Gastroesophageal sphincter (tissue), 4 donors: Measurements from ENCODE around the gene LAMA5. TPM values are rescaled to one million over a fixed set of nuclear protein-coding genes. Genes with fewer than 3 reads are reported as not detected.
A peak's percentile ranks its signal among the peaks of the same experiment; 100 is the strongest.

Experiments
- ATAC-seq: fragments of 150-250 bp; one replicate; pipeline ENCODE4 v1.9.1; 2016; ENCODE audit warnings: mild to moderate bottlenecking, moderate library complexity
- H3K27ac ChIP-seq, 4 donors: fragments of 200-600 bp; sonication (generic) in 3 of 4; 1 replicate in 3 of 4; 2 replicates in 1 of 4; pipeline ENCODE4 v1.5.1; 2016 to 2019
- H3K27me3 ChIP-seq: fragments of 200-600 bp; sonication (generic); one replicate; pipeline ENCODE4 v1.5.1; 2019
- H3K36me3 ChIP-seq, 2 donors: fragments of 200-600 bp; sonication (generic); one replicate each; pipeline ENCODE4 v1.5.1; 2019; ENCODE audit warnings: control low read depth in 1 of 2
- H3K4me1 ChIP-seq, 3 donors: fragments of 200-600 bp; sonication (generic); 1 replicate in 2 of 3; 2 replicates in 1 of 3; pipeline ENCODE4 v1.5.1; 2016 to 2019; ENCODE audit warnings: control low read depth in 2 of 3
- H3K4me3 ChIP-seq, 2 donors: fragments of 200-600 bp; sonication (generic); one replicate each; pipeline ENCODE4 v1.5.1; 2019; ENCODE audit warnings: mild to moderate bottlenecking in 1 of 2, moderate library complexity in 1 of 2
- H3K9me3 ChIP-seq, 3 donors: fragments of 200-600 bp; sonication (generic); one replicate each; pipeline ENCODE4 v1.5.1; 2017 to 2019; ENCODE audit warnings: control low read depth in 2 of 3
- CTCF ChIP-seq, 4 experiments: fragments of 200-600 bp in 2 of 4; fragments of 450-650 bp in 2 of 4; sonication (generic) in 1 of 4; IDR thresholded peaks; one replicate each; pipeline ENCODE4 v1.5.1; 2017 to 2019; ENCODE audit warnings: antibody characterized with exemption in 4 of 4, mild to moderate bottlenecking in 2 of 4, moderate library complexity in 2 of 4
- EP300 ChIP-seq: sonication (generic); formaldehyde crosslinking; IDR thresholded peaks from one replicate; pipeline ENCODE4 v1.6.1; 2017; ENCODE audit warnings: antibody characterized with exemption, mild to moderate bottlenecking
- POLR2A ChIP-seq, 2 donors: fragments of 450-650 bp; IDR thresholded peaks; one replicate each; pipeline ENCODE4 v1.6.1; 2017; ENCODE audit warnings: antibody characterized with exemption in 2 of 2, mild to moderate bottlenecking in 2 of 2, moderate library complexity in 1 of 2
- POLR2AphosphoS5 ChIP-seq: sonication (generic); formaldehyde crosslinking; IDR thresholded peaks from one replicate; pipeline ENCODE4 v1.6.1; 2017; ENCODE audit warnings: antibody characterized with exemption
- WGBS, 2 donors: methylation state at CpG; one replicate each; pipeline ENCODE4 v1.1.5; 2018; ENCODE audit warnings: low coverage in 1 of 2; 5-methylcytosine and 5-hydroxymethylcytosine counted together
- total RNA-seq, 4 donors: library from RNA; depleted of rRNA; stranded (reverse); fragments of >200 nt; gene quantifications; one replicate each; pipeline ENCODE4 v1.1.0, GENCODE V29; 2016

LAMA5 gene
- total RNA-seq, 4 donors from 2014 or later: 58.6 to 259 (median 172) TPM

- no peaks in the 10 kb centered on the region for H3K9me3 ChIP-seq
- H3K27ac ChIP-seq: peak overlapping the region in 2 of 4 donors; percentile 16 to 52
- no peaks in the 10 kb centered on the region for H3K27me3 ChIP-seq
- WGBS, 2 donors: no CpG with 5 or more reads among the region's 18 CpGs
- no peak overlapping the region for H3K4me3 ChIP-seq
- ATAC-seq: no peak
- TF ChIP-seq EP300: no peak
- no peak for TF ChIP-seq POLR2AphosphoS5
- no peak for TF ChIP-seq CTCF (IDR thresholded peaks at IDR 0.05)
- no peak for TF ChIP-seq POLR2A (IDR thresholded peaks at IDR 0.05)
- H3K36me3 ChIP-seq: peaks cover 0 to 98% of the 10 kb centered on the region in 2 donors
- H3K4me1 ChIP-seq: peaks cover 0 to 37% (median 0%) of the 10 kb centered on the region in 3 donors
These were observed 56.0 kb downstream of the LAMA5 start for GRCh38 chr20:62311150-62311549.

- WGBS, 2 donors: no CpG with 5 or more reads among the region's 25 CpGs
- TF ChIP-seq POLR2AphosphoS5: no peak
- no peak for TF ChIP-seq POLR2A (IDR thresholded peaks at IDR 0.05)
- no peak for TF ChIP-seq CTCF (IDR thresholded peaks at IDR 0.05)
- TF ChIP-seq EP300: no peak
- no peak for ATAC-seq
- peak overlapping the region in 3 of 4 donors; percentile 16 to 52 (median 31) for H3K27ac ChIP-seq
- no peaks in the 10 kb centered on the region for H3K27me3 ChIP-seq
- peaks cover 0 to 41% (median 0%) of the 10 kb centered on the region in 3 donors for H3K4me1 ChIP-seq
- H3K9me3 ChIP-seq: no peaks in the 10 kb centered on the region
- H3K4me3 ChIP-seq: no peak overlapping the region
- H3K36me3 ChIP-seq: peaks cover 0 to 98% of the 10 kb centered on the region in 2 donors
These were observed 56.4 kb downstream of the LAMA5 start for GRCh38 chr20:62310757-62311121.

- no peaks in the 10 kb centered on the region for H3K27me3 ChIP-seq
- WGBS, 2 donors: 100% methylated on average over 1 of the region's 29 CpGs; no CpG with 5 or more reads in 1 of the 2 donors
- peaks cover 0 to 47% (median 4%) of the 10 kb centered on the region in 3 donors for H3K4me1 ChIP-seq
- no peak for TF ChIP-seq POLR2AphosphoS5
- no peak for TF ChIP-seq EP300
- TF ChIP-seq CTCF (IDR thresholded peaks at IDR 0.05): no peak
- no peak for TF ChIP-seq POLR2A (IDR thresholded peaks at IDR 0.05)
- peaks cover 0 to 98% of the 10 kb centered on the region in 2 donors for H3K36me3 ChIP-seq
- ATAC-seq: no peak
- H3K27ac ChIP-seq: peak overlapping the region in 3 of 4 donors; percentile 16 to 52 (median 31)
- H3K9me3 ChIP-seq: no peaks in the 10 kb centered on the region
- no peak overlapping the region for H3K4me3 ChIP-seq
These were observed 57.0 kb downstream of the LAMA5 start for GRCh38 chr20:62309947-62310756.

- ATAC-seq: no peak
- 60 to 65% methylated on average over 3 to 7 of the region's 26 CpGs for WGBS, 2 donors
- no peaks in the 10 kb centered on the region for H3K27me3 ChIP-seq
- peak overlapping the region in 3 of 4 donors; percentile 16 to 52 (median 31) for H3K27ac ChIP-seq
- H3K36me3 ChIP-seq: peaks cover 0 to 98% of the 10 kb centered on the region in 2 donors
- TF ChIP-seq EP300: no peak
- no peak for TF ChIP-seq CTCF (IDR thresholded peaks at IDR 0.05)
- no peak for TF ChIP-seq POLR2A (IDR thresholded peaks at IDR 0.05)
- no peak for TF ChIP-seq POLR2AphosphoS5
- no peaks in the 10 kb centered on the region for H3K9me3 ChIP-seq
- H3K4me3 ChIP-seq: no peak overlapping the region
- peaks cover 0 to 55% (median 12%) of the 10 kb centered on the region in 3 donors for H3K4me1 ChIP-seq
These were observed 57.7 kb downstream of the LAMA5 start for GRCh38 chr20:62309198-62309944.
